GM18520 (cell line): ENCODE data around the gene EML1.

Experiments used
- ATAC-seq: cut with Tn5 transposase; IDR thresholded peaks from one replicate; pipeline ENCODE4 v1.9.1; 2021; ENCODE audit not compliant: unreplicated experiment

EML1 gene

GRCh38 chr14:99891266-99891665 is 98.1 kb downstream of the EML1 start:
- no peak for ATAC-seq

GRCh38 chr14:99891900-99892299 is 98.7 kb downstream of the EML1 start:
- ATAC-seq, result no peak

DNA sequence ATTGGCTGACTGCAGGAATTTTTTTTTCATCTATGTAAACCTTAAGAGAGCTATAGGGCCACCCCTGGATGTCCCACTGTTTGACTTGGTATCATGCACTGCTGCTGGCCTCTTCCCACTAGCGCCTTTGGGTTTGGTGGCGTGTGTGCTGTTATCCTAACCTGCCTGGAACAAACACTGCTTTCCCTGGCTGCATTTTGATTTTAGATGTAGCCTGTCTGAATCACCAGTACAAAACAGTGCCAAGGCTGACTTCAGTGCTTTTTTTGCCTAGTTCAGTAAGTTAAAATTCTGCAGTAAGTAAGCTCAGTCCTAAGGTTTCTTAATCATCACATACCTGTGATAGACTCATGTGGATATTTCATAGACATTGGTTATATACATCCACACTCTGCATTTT is 99.2 kb downstream of the EML1 start:
- ATAC-seq, result no peak

DNA sequence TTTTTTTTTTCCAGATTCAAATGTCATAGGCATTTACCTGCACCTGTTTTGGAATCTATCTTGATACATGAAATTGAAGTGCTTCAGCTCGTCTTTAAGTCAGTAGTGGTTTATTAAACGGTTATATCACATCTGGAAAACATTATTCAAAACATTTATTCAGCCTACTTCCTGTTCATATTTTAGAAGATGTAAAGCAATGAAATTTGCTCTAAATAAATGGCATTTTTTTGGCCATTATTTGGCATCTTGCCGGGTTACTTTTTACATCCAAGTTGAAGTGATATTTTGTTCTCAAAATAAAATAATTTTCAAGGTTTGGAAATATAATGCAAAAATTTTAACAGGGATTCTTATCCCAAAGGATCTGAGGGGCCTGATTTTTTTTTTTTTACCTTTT is 103.1 kb downstream of the EML1 start:
- no peak for ATAC-seq

- no peak for ATAC-seq
Measured at GRCh38 chr14:99899578-99900178, 106.5 kb downstream of the EML1 start.

DNA sequence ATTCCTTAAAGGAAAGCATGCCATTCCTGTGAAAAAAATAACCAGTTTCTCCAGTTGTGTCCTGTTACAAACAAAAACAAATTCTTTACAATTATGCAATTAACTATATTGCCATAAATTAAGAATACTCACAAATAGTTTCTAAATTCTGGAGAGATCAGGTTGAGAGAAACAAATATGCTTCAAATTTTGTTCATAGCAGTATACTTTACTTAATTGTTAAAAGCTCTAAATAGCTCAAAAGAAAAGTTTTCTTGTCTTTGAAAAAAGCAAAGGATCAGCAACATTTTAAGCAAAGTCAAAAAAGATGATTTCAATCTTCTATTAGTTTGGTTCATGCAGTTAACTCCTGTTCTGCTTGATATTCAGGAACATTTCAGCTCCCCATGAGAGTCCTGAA is 109.7 kb downstream of the EML1 start:
- ATAC-seq, result no peak

DNA sequence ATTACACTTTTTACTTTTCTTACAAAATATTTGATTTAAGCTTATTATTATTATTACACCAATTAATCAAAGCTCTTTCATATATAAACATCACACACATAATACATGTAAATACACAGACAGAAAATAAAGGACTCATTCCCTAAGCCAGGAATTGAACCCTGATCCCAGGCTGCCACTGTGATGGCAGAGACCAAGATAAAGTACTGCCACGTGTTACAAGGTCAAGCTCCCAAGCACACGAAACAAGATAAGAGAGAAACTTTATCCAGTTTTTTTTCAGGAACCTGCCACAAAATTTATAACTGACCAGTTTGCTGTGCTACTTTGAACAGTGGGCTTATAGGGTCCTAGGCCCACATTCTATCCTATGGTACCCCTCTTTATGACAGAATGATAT is 111.3 kb downstream of the EML1 start:
- ATAC-seq, result no peak

DNA sequence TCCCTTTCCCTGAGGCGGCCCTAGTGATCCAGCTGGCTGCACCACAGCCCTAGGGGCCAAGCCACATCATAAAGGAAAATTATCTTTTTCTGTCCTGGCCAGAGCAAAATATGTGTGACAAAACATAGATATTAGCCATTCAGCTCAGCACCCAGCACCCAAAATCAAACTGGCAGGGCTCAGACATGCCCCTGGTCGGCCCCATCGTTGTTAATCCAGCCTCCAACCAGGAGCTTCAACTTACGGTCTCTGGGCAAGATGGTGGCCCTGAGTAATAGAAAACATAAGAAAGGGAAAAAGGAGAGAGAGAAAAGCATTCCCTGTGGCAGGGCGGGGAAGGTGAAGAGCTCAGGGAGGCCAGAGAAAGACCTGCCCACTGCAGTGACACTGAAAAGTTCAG is 111.9 kb downstream of the EML1 start:
- no peak for ATAC-seq

- no peak for ATAC-seq
Measured at GRCh38 chr14:99907761-99908652, 114.8 kb downstream of the EML1 start.

GRCh38 chr14:99908653-99909250 is 115.5 kb downstream of the EML1 start:
- no peak for ATAC-seq

- ATAC-seq, result no peak
Measured at GRCh38 chr14:99909513-99910064, 116.4 kb downstream of the EML1 start.

DNA sequence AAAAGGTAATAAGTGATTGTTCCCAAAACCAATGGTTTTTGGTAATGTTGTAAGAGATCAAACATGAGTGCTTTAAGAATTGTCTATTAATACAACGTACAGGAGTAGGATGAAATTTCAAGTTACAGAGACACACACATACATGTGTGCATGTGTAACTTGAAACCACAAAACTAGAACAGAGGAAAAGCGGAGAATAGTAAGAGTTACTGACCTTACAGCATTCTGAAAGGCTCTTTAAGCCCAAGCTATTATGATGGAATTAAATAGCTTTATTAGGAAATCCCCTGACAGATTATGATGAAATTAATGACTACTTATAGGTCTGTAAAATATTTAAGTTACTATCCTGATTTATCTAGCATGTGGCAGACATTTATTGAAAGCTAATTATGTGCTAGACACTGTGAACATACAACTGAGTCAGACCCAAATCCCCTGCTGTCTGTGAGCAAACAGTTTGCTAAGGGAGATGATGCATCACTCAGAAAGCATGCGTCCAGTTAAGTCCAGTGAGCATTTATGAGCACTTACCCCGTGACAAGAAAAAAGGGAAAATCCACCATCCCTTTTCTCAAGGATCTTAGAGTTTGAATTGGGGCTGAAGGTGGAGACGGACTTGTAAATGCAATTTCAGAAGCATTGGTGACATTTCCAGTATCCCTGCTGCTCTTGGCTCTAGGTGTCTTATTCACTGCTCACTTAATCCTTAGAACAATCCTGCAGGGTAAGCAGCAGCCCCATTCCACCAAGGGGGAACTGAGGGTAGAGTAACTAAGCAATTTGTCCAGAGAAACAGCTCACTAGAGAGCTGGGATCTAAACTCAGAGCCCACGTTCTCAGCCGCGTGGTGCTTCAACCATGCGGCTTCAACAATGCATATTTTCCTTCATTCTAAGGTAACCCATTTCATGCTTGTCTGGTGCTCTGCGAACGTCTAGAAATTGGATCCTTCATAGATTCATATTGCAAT is 117.4 kb downstream of the EML1 start:
- no peak for ATAC-seq

DNA sequence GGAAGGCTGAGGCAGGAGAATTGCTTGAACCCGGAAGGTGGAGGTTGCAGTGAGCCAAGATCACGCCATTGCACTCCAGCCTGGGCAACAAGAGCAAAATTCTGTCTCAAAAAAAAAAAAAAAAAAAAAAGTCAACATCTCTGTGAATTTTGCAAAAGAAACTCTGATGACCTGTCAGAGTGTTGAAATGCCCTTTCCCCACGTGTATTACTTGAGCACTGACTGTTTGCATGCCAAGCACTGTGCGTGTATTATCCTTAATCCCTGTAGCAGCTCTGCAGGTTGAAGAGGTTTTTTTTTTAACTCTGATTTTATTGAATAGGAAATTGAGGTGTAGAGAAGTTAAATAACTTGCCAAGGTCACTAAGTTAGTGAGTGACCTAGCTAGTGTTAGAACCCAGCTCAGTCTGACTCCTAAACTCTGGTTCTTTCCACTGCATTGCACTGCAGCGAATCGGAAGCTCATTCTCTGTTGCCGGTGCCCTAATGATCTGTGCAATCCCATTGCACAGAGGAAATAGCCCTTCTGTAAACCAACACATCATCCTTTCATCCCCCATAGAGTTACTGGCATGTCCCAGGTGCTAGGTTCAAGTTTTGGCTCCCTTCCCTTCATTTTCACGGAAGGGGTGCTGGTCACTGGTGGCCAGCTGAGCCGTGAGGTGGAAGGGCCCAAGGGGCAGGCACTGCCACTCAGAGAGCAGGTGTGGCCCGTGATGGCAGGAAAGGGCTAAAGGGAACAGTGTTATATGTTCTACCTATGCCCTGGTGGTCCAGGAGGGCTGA is 122.3 kb downstream of the EML1 start:
- ATAC-seq, result no peak

DNA sequence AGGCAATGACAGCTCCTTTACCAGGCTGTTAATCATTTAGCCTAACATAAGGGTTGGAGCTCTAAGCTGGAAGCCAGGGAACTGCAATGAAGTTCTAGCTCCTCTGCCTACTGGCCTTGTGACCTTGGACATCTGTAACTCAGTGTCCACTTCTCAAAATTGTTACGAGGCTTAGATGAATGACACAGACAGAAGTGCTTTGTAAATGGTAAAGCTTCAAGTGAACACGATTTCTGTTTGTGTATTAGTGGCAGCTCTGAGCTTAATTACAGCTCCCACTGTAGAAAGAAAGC is 122.8 kb downstream of the EML1 start:
- no peak for ATAC-seq

DNA sequence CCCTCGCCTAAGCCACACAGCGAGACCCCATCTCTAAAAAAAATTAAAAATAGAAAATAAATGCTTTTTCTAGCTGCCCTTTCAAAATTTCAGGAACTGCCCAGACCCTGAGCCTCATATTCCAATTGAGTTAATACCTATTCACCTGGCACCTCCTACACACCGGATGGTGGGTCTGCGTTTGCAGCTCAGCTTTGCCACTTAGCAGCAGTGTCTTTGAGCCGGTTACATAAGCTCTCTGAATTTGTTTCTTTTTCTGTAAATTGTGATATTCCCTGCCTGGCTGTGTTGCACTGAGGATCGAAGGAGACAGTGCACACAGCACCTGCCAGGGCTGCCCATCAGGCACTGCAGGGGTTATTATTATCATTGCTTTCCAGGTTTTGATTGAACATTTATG is 125.6 kb downstream of the EML1 start:
- ATAC-seq, result no peak

- ATAC-seq, result no peak
Measured at GRCh38 chr14:99921425-99921824, 128.2 kb downstream of the EML1 start.

DNA sequence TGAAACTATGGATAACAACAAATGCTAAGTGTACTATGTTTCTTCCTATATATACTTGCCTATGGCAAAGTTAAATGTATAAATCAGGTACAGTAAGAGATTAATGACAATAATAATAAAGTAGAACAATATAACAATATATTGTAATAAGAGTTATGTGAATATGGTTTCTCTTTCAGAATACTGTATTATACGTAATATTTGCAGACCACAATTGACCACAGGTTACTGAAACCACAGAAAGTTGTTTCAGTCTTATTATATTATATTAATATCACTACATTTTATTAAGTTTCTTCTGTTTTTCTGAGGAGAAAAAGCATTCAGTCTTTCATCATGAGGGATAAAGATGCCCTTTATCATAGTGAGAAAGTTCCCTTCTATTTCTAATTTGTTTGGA is 131.2 kb downstream of the EML1 start:
- ATAC-seq, result no peak

DNA sequence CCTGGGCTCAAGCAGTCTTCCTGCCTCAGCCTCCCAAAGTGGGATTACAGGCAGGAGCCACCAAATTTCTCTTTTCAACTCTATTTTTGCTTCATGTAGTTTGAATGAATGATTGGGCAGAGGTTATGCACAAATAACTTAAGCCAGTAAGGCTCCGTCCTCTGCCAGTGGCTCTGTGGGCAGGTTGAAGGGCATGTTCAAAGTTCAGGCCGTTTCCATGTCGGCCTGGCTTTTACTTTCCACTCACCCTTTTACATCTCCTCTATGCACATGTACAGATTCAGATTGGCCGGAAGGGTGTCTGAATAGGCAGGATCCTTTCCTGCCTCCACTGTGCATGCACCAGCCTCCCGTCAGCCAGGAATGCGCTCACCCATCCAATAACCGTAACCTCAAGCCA is 132.3 kb downstream of the EML1 start:
- ATAC-seq, result no peak

DNA sequence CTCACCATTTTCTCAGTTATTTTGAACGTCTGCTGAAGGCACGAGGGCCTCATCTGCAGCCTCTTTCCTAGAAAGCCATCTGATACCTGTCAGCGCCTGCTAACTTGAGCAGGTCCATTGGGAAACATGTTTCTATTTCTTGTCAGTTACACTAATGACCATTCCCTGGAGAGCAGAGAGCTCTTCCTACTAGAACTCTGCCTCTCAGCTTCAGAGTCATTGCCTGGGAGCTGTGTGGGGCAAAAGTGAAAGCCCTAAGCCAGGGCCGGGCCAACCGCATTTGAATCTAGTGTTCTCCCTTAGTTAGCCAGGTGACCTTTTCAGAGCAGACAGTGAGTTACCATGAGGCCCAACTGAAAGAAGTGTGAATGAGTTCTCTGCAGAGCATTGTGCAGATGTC is 135.8 kb downstream of the EML1 start:
- ATAC-seq, result no peak

DNA sequence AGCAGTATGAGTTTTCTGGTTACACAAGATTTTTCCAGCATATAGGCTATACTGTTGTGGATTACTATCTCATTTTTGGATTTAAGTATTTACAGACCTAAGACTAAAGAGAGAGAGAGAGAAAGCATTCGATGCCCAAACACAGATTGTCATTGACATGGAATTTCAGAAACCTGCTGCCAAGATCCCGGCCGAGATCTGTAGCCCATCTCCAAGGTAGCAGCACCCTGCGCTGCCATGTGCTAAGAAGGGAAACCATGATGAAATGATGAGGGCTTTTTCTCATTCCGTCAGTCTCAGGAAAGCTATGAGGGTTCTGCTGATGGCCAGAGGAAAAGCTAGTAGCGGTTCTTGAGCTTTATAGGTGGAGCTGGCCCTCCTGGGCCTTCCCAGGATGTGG is 136.4 kb downstream of the EML1 start:
- ATAC-seq, result no peak
